HEK293 (cell line): ENCODE data around the gene ASTN2.

Source experiments
- CTCF ChIA-PET: fragments of 350-600 bp; formaldehyde crosslinking; extraction: SDS; loops from one replicate; lab custom pipeline; 2021; ENCODE audit warnings: antibody characterized with exemption; lab: Yijun Ruan, JAX
- POLR2A ChIA-PET: fragments of 300-600 bp; formaldehyde crosslinking; extraction: SDS; loops from one replicate; lab custom pipeline; 2020; ENCODE audit warnings: antibody characterized with exemption, inconsistent platforms; lab: Yijun Ruan, JAX
- H3K27ac ChIP-seq: fragments of 200-500 bp; sonication (Bioruptor generic); 2 replicates; pipeline ENCODE4 v1.5.1; 2014; ENCODE audit warnings: low read depth, low read length, control low read depth, inconsistent platforms; ENCODE audit errors: extremely low read depth
- H3K36me3 ChIP-seq, 2 experiments: fragments of 200-500 bp in 1 of 2; sonication (Bioruptor generic) in 1 of 2; 1 replicate in 1 of 2; 2 replicates in 1 of 2; pipeline ENCODE4 v1.5.1; 2014 to 2017; ENCODE audit warnings: inconsistent platforms in 2 of 2, low read length in 2 of 2; ENCODE audit not compliant: control insufficient read depth in 2 of 2, insufficient read depth in 1 of 2
- H3K4me1 ChIP-seq: fragments of 200-500 bp; sonication (Bioruptor generic); 2 replicates; pipeline ENCODE4 v1.5.1; 2014; ENCODE audit warnings: mild to moderate bottlenecking, low read length, inconsistent platforms; ENCODE audit not compliant: control insufficient read depth, insufficient read depth
- H3K4me3 ChIP-seq: 2 replicates; pipeline ENCODE4 v1.5.1; 2011; ENCODE audit warnings: low read depth, mild to moderate bottlenecking, control low read depth, low read length, moderate library complexity
- H3K9me3 ChIP-seq: fragments of 200-500 bp; sonication (Bioruptor generic); 2 replicates; pipeline ENCODE4 v1.5.1; 2014; ENCODE audit warnings: low read depth, low read length, inconsistent platforms; ENCODE audit not compliant: control insufficient read depth, insufficient read depth
- BCL11B ChIP-seq: fragments of 450-650 bp; formaldehyde crosslinking; IDR thresholded peaks from 2 replicates; pipeline ENCODE4 v1.5.1; 2016; ENCODE audit warnings: low read depth, missing biosample characterization, missing genetic modification characterization
- BCL6B ChIP-seq: fragments of 450-650 bp; formaldehyde crosslinking; IDR thresholded peaks from 2 replicates; pipeline ENCODE4 v1.5.1; 2017; ENCODE audit warnings: missing biosample characterization, missing genetic modification characterization
- HOXA7 ChIP-seq: sonication (generic); formaldehyde crosslinking; IDR thresholded peaks from 2 replicates; pipeline ENCODE4 v1.8.1; 2022; ENCODE audit warnings: missing genetic modification reagents, borderline replicate concordance
- HOXC10 ChIP-seq: sonication (generic); formaldehyde crosslinking; IDR thresholded peaks from 2 replicates; pipeline ENCODE4 v1.8.1; 2023; ENCODE audit warnings: mild to moderate bottlenecking, missing genetic modification reagents
- KLF8 ChIP-seq: fragments of 450-650 bp; formaldehyde crosslinking; IDR thresholded peaks from 2 replicates; pipeline ENCODE4 v1.5.1; 2016; ENCODE audit warnings: missing biosample characterization, missing genetic modification characterization
- OVOL3 ChIP-seq: fragments of 450-650 bp; formaldehyde crosslinking; IDR thresholded peaks from 2 replicates; pipeline ENCODE4 v1.5.1; 2016; ENCODE audit warnings: missing biosample characterization, missing genetic modification characterization
- PRDM2 ChIP-seq: fragments of 450-650 bp; formaldehyde crosslinking; IDR thresholded peaks from 2 replicates; pipeline ENCODE4 v1.5.1; 2016; ENCODE audit warnings: missing biosample characterization, missing genetic modification characterization, borderline replicate concordance
- ZBTB26 ChIP-seq: fragments of 450-650 bp; formaldehyde crosslinking; optimal IDR thresholded peaks from 2 replicates; pipeline ENCODE3; 2016; ENCODE audit warnings: missing biosample characterization, mild to moderate bottlenecking, missing genetic modification characterization
- ZFP3 ChIP-seq: fragments of 450-650 bp; formaldehyde crosslinking; IDR thresholded peaks from 2 replicates; pipeline ENCODE4 v1.5.1; 2016; ENCODE audit warnings: low read depth, missing biosample characterization, missing genetic modification characterization
- ZFP37 ChIP-seq: fragments of 450-650 bp; formaldehyde crosslinking; IDR thresholded peaks from 2 replicates; pipeline ENCODE4 v1.5.1; 2016; ENCODE audit warnings: missing biosample characterization, missing genetic modification characterization
- ZNF157 ChIP-seq: fragments of 450-650 bp; formaldehyde crosslinking; IDR thresholded peaks from 2 replicates; pipeline ENCODE4 v1.5.1; 2016; ENCODE audit warnings: missing biosample characterization, missing genetic modification characterization
- ZNF221 ChIP-seq: fragments of 450-650 bp; formaldehyde crosslinking; IDR thresholded peaks from 2 replicates; pipeline ENCODE4 v1.5.1; 2017; ENCODE audit warnings: missing biosample characterization, missing genetic modification characterization, borderline replicate concordance
- ZNF239 ChIP-seq: fragments of 450-650 bp; formaldehyde crosslinking; IDR thresholded peaks from 2 replicates; pipeline ENCODE4 v1.5.1; 2016; ENCODE audit warnings: missing biosample characterization, missing genetic modification characterization
- ZNF248 ChIP-seq: fragments of 450-650 bp; formaldehyde crosslinking; IDR thresholded peaks from 2 replicates; pipeline ENCODE4 v1.5.1; 2017; ENCODE audit warnings: missing biosample characterization, missing genetic modification characterization
- ZNF518A ChIP-seq: fragments of 450-650 bp; formaldehyde crosslinking; conservative IDR thresholded peaks from 2 replicates; pipeline ENCODE4 v1.5.1; 2016; ENCODE audit warnings: low read depth, missing biosample characterization, missing genetic modification characterization
- ZSCAN16 ChIP-seq: fragments of 450-650 bp; formaldehyde crosslinking; IDR thresholded peaks from 2 replicates; pipeline ENCODE4 v1.5.1; 2016; ENCODE audit warnings: missing biosample characterization, missing genetic modification characterization
- TF ChIP-seq, protein P1 (sequence below): fragments of 450-650 bp; formaldehyde crosslinking; IDR thresholded peaks from 2 replicates; pipeline ENCODE4 v1.5.1; 2017; ENCODE audit warnings: missing biosample characterization, mild to moderate bottlenecking, missing genetic modification characterization, moderate library complexity

ASTN2 gene

DNA sequence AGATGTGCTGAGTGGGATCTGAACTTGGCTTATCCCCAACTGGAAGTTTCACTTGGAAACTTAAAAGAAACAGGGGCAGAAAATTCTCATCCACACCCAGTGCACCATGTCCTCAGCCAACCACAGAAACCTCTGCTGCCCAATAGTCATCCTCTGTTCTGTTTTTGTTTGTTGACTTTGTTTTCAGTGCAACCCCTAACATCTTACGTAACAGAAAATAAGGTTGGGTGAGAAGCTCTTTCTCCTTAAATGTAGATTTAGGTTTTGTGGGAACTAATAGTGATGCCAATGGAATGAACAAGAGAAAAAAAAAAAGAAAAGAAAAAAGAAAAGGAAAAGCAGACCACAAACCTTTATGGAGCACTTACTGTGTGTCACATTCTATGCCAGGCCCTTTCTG lies 998.4 kb downstream of the ASTN2 start:
- Histone ChIP-seq H3K9me3 (no peaks in the 10 kb centered on the region), H3K36me3 (no peaks in the 10 kb centered on the region), H3K4me1 (no peaks in the 10 kb centered on the region), H3K4me3 (no peak overlapping the region), H3K27ac (no peak overlapping the region)
- ChIA-PET CTCF (interaction anchor here (0.9 kb wide), 1 partner anchor 75 kb away, joined by 3 read pairs; no protein-coding TSS in a partner anchor), POLR2A (interaction anchor here (0.6 kb wide), 1 partner anchor 18 kb away, joined by 5 read pairs; no protein-coding TSS in a partner anchor)
- no peak for TF ChIP-seq PRDM2
- TF ChIP-seq BCL11B: no peak
- no peak for TF ChIP-seq ZNF518A (tag by site-specific recombination)
- TF ChIP-seq ZFP3 (tag by site-specific recombination): no peak
- no peak for TF ChIP-seq HOXC10 (CRISPR knock-in tag)
- TF ChIP-seq, protein P1, sequence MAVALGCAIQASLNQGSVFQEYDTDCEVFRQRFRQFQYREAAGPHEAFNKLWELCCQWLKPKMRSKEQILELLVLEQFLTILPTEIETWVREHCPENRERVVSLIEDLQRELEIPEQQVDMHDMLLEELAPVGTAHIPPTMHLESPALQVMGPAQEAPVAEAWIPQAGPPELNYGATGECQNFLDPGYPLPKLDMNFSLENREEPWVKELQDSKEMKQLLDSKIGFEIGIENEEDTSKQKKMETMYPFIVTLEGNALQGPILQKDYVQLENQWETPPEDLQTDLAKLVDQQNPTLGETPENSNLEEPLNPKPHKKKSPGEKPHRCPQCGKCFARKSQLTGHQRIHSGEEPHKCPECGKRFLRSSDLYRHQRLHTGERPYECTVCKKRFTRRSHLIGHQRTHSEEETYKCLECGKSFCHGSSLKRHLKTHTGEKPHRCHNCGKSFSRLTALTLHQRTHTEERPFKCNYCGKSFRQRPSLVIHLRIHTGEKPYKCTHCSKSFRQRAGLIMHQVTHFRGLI (tag by site-specific recombination): no peak
- no peak for TF ChIP-seq KLF8
- no peak for TF ChIP-seq OVOL3 (tag by site-specific recombination)
- no peak for TF ChIP-seq ZSCAN16
- TF ChIP-seq ZFP37 (tag by site-specific recombination): no peak
- TF ChIP-seq HOXA7 (CRISPR knock-in tag): no peak
- no peak for TF ChIP-seq ZNF239 (tag by site-specific recombination)
- no peak for TF ChIP-seq ZNF248 (tag by site-specific recombination)
- TF ChIP-seq ZNF221 (tag by site-specific recombination): no peak
- no peak for TF ChIP-seq ZNF157 (tag by site-specific recombination)
- TF ChIP-seq ZBTB26 (tag by site-specific recombination): no peak
- no peak for TF ChIP-seq BCL6B
- TF ChIP-seq, all 188 proteins: peak for 0
